Activated naive CD4-positive, alpha-beta T cell treated with anti-CD3 and anti-CD28 coated beads, Interleukin-2, amount 50 U/mL, for 24 hours (primary cell): ENCODE data around the gene RASAL1.

Experiments
- H3K27ac Mint-ChIP-seq: one replicate; pipeline ENCODE4 v1.8.0; 2021; ENCODE audit warnings: mild to moderate bottlenecking, mixed read lengths
- H3K27me3 Mint-ChIP-seq: one replicate; pipeline ENCODE4 v1.8.0; 2021; ENCODE audit warnings: mixed read lengths
- H3K36me3 Mint-ChIP-seq: one replicate; pipeline ENCODE4 v1.8.0; 2021; ENCODE audit warnings: mixed read lengths
- H3K4me1 Mint-ChIP-seq: one replicate; pipeline ENCODE4 v1.8.0; 2021; ENCODE audit warnings: mixed read lengths
- H3K4me3 Mint-ChIP-seq: one replicate; pipeline ENCODE4 v1.8.0; 2021; ENCODE audit warnings: mild to moderate bottlenecking, mixed read lengths
- H3K9me3 Mint-ChIP-seq: one replicate; pipeline ENCODE4 v1.8.0; 2021; ENCODE audit warnings: mixed read lengths

The RASAL1 gene

DNA sequence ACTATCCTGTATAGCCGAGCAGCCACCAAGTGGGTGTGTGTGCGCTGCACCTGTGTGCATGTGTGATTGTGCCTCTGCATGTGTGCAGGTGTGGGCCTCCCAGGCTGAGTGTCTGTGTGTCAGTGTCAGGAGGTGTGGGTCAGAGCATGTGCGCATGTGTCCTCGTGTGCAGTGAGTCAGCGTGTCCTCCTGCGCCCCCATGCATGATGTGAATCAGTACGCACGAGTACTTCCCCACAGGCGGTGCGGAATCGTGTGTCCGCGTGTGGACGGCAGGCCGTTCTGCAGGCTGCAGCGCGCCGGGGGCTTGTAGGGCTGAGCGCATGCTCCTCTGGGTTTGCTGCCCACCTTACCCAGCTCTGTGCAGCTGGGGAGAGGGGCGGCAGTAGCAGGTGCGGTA lies 44.8 kb downstream of the RASAL1 start:
- Mint-ChIP-seq H3K4me3 (no peak overlapping the region), H3K9me3 (no peaks in the 10 kb centered on the region), H3K36me3 (peaks cover 3% of the 10 kb centered on the region), H3K27ac (peak overlapping the region; percentile 75), H3K27me3 (no peaks in the 10 kb centered on the region), H3K4me1 (peaks cover 86% of the 10 kb centered on the region)

DNA sequence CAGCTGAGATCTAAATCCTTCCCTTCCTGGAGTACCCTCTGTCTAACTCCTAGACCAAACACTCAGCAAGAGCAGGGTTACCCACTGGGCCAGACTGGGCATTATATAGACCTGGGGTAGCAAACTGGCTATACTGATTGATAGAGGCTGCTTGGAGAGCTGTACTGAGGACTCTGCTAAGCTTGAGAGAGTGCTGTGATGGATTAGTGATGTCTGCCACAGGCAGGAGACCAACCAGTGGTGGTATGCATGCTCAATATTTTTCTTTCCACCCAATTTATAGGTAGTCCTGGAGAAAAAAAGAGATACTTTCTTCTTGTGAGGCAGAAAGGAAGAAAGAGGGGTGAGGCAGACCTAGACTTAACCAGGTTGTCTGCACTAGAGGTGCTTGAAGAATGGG lies 45.7 kb downstream of the RASAL1 start:
- no peaks in the 10 kb centered on the region for H3K27me3 Mint-ChIP-seq
- peak overlapping the region; percentile 97 for H3K27ac Mint-ChIP-seq
- no peaks in the 10 kb centered on the region for H3K9me3 Mint-ChIP-seq
- peaks cover 3% of the 10 kb centered on the region for H3K36me3 Mint-ChIP-seq
- peak overlapping the region; percentile 72 for H3K4me3 Mint-ChIP-seq
- H3K4me1 Mint-ChIP-seq = peaks cover 89% of the 10 kb centered on the region

DNA sequence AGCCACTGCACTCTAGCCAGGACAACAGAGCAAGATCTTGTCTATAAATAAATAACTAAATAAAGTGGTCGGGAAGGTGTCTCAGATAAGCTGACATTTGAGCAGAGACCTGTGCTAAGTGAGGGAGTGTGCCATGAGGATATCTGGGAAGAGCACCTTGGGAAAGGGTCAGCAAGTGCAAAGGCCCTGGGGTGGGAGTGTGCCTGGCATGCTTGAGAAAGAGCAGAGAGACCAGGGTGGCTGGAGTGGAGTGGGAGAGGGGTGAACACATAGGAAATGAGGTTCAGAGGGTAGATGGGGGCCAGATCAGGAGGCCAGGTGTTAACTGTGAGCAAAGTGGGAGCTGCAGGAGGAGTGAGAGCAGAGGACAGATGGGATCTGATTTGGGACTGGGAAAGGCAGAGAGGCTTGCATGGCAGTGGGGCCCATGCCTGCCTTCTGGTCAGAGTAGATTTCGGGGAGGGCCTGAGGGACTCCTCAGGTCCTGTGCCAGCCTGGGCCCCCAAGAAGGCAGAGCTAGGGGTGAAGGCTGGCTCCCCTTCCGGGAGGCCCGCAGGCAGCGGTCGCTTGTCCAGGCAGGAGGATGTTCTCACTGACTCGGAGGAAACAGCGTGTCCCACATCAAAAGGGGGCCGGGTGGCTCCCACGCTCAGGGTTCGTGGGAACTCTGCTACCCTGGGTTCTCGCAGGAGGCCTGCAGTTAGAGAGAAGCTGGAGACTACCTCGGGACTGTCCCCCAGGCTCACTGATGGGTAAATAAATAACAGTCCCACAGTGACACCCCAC lies 46.4 kb downstream of the RASAL1 start:
- no peaks in the 10 kb centered on the region for H3K27me3 Mint-ChIP-seq
- peaks cover 95% of the 10 kb centered on the region for H3K4me1 Mint-ChIP-seq
- peaks cover 3% of the 10 kb centered on the region for H3K36me3 Mint-ChIP-seq
- no peaks in the 10 kb centered on the region for H3K9me3 Mint-ChIP-seq
- H3K27ac Mint-ChIP-seq = peak overlapping the region; percentile 97
- H3K4me3 Mint-ChIP-seq = peak overlapping the region; percentile 72

DNA sequence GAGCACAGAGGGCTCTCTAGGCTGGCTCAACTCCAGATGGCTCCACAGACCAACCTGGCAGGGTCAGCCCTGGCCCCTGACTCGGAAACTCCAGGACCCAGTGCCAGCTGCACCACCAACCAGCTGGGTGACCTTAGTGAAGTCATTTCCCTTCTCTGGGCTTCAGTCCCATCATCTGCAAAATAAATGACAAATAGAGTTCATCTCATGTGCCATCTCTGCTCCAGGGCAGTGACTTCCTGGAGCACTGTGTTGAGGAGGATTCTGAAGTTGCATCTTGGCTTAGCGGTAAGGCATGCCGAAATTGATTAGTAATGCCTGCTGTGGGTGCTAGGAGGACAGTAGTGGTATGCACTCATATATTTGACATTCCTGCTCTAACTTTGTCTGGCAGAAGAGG lies 47.5 kb downstream of the RASAL1 start:
- peaks cover 4% of the 10 kb centered on the region for H3K36me3 Mint-ChIP-seq
- no peaks in the 10 kb centered on the region for H3K27me3 Mint-ChIP-seq
- H3K27ac Mint-ChIP-seq = peak overlapping the region; percentile 74
- H3K9me3 Mint-ChIP-seq = no peaks in the 10 kb centered on the region
- H3K4me1 Mint-ChIP-seq = peaks cover 96% of the 10 kb centered on the region
- H3K4me3 Mint-ChIP-seq = peak overlapping the region; percentile 72

DNA sequence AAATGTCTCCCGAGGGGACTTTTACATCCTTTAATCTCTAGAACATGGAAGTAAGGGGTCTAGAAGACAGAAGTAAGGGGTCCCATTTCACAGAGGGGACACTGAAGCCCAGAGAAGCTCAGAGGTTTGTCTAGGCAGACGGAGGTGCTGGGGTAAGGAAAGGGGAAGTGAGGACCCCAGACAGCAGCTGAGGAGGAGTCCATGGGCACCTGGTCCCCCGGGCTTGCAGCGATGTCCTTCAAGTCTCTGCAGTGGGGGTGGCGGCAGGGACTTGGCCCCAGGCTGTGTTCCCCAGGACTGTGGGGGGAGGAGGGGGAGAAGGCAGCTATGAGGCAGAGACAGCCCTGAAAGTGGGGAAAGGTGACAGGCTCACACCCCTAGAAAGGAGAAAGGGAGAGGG lies 48.4 kb downstream of the RASAL1 start:
- Mint-ChIP-seq H3K9me3 (no peaks in the 10 kb centered on the region), H3K4me1 (peaks cover 95% of the 10 kb centered on the region), H3K36me3 (peaks cover 6% of the 10 kb centered on the region), H3K4me3 (peak overlapping the region; percentile 62), H3K27ac (peak overlapping the region; percentile 92), H3K27me3 (no peaks in the 10 kb centered on the region)

DNA sequence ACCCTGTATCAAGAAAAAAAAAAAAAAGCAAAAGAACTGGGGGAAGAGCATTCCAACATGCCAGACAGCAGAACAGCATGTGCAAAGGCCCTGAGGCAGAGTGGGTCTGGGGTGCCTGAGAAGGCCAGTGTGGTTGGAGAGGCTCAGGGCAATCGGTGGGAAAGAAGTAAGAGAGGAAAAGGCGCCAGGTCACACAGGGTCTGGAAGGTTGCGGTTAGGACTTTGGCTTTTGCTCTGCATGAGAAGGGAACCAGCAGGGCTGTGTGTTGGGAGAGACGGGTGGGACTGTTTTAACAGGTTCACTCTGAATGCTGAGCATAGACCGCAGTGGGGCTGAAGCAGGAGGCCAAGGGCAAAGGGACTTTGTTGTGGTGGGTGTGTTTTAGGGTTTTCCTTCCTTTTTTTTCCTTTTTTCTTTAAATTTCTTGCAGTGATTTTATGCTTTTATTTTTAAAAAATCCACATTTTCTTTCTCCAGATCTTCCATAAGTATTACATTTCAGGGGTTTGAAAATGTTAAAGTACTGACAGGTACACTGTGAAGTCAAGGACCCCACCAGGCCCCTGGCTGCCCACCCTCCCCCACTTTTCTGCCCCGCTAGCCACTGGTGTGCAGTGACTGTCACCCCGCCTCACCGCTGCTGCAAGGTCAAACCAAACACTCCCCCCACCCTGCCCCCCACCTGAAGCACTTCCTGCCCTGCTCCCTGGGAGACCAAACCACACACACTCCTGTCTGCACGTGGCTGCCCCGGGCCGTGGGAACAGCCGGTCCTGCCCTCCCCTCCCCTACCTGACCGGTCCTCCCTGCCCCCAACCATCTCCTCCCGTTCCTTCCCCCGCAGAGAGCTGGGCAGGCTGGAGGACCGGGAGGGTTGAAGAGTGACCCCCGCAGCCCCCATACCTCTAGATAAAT lies 49.1 kb downstream of the RASAL1 start:
- Mint-ChIP-seq H3K4me1 (peaks cover 90% of the 10 kb centered on the region), H3K36me3 (peaks cover 6% of the 10 kb centered on the region), H3K9me3 (no peaks in the 10 kb centered on the region), H3K27ac (peak overlapping the region; percentile 92), H3K27me3 (no peaks in the 10 kb centered on the region), H3K4me3 (peak overlapping the region; percentile 62)

DNA sequence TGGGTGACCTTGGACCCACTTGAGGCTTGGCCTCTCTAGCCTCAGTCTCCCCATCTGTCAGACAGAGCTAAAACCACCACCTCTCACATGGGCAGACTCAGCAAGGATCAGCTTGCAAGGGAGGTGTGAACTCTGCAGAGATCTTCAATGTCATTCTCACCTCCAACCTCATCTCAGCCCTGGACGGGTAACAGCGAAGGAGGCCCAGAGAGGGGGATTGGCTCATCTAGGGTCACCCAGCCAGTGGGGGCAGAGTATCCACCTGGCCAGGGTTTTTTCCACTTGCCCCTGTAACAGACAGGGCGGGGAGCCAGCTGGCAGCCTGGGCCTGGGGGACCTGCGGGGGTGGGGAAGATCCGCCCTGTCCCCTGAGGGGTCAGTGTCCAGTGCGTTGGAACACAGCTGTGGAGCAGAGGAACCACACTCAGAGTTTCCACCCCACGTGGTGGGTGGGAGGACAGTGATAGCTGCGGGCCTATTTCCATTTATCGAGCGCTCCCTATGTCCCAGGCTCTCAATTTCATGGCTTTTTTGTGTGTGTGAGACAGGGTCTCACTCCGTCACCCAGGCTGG lies 51.6 kb downstream of the RASAL1 start:
- H3K4me1 Mint-ChIP-seq = peaks cover 87% of the 10 kb centered on the region
- peaks cover 6% of the 10 kb centered on the region for H3K36me3 Mint-ChIP-seq
- no peaks in the 10 kb centered on the region for H3K27me3 Mint-ChIP-seq
- peak overlapping the region; percentile 42 for H3K27ac Mint-ChIP-seq
- peak overlapping the region; percentile 5 for H3K4me3 Mint-ChIP-seq
- no peaks in the 10 kb centered on the region for H3K9me3 Mint-ChIP-seq

DNA sequence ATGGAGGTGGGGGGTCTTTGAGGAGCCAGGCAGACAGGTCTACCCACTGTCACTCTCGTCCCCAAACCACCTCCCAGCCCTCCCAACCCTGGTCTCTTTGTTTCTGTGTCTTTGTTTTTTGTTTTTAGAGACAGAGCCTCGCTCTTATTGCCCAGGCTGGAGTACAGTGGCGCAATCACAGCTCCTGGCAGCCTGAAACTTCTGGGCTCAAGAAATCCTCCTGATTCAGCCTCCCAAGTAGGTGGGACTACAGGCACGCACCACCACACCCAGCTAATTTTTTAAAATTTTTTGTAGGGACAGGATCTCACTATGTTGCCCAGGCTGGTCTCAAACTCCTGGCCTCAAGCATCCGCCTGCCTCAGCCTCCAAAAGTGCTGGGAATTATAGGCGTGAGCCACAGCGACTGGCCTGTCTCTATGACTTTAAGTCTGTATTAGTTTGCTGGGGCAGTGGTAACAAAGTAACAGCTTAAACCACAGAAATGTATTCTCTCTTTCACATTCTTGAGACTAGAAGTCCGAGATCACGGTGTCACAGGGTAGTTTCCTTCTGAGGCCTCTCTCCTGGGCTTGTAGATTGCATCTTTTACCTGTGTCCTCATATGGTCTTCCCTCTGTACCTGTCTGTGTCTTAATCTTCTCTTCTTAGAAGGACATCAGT lies 52.9 kb downstream of the RASAL1 start:
- no peaks in the 10 kb centered on the region for H3K27me3 Mint-ChIP-seq
- peak overlapping the region; percentile 70 for H3K27ac Mint-ChIP-seq
- peaks cover 80% of the 10 kb centered on the region for H3K4me1 Mint-ChIP-seq
- H3K36me3 Mint-ChIP-seq = peaks cover 9% of the 10 kb centered on the region
- no peak overlapping the region for H3K4me3 Mint-ChIP-seq
- H3K9me3 Mint-ChIP-seq = no peaks in the 10 kb centered on the region

DNA sequence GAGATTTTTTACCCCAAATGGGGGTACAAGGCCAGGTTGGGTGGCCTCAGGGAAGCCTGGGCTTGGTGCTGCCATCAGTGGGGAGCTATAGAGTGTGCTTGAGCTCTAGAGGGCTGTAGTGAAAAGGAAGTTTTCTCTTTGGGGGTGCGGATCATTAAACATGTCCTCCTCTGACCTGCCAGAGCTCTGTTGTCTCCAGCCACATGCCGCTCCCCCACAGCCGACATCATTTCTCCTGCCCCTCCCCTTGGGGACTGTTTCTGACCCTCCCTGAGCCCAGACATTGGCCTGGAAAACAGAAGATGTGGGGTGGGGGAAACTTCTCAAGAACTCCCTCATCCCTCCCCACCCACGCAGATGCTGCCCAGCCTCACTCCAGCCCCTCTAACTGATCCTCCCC lies 53.7 kb downstream of the RASAL1 start:
- H3K4me1 Mint-ChIP-seq = peaks cover 72% of the 10 kb centered on the region

DNA sequence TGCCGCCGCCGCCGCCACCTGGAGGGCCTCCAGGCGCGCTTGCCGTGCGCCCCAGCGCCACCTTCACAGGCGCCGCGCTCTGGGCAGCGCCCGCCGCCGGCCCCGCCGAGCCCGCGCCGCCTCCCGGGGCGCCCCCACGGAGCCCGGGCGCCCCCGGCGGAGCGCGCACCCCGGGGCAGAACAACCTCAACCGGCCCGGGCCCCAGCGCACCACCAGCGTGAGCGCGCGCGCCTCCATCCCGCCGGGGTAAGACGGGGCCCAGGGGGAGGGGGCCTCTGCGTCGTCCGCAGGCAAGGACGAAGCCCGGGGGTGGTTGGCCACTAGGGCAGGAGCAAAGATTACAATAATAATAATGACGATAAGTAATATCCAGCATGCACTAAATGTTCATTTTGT lies 57.7 kb downstream of the RASAL1 start:
- no peak overlapping the region for H3K27ac Mint-ChIP-seq
- H3K4me1 Mint-ChIP-seq = peaks cover 70% of the 10 kb centered on the region
- H3K9me3 Mint-ChIP-seq = no peaks in the 10 kb centered on the region
- H3K27me3 Mint-ChIP-seq = no peaks in the 10 kb centered on the region
- H3K4me3 Mint-ChIP-seq = no peak overlapping the region
- peaks cover 6% of the 10 kb centered on the region for H3K36me3 Mint-ChIP-seq

More for the DNA sequence above, 53.7 kb downstream of the RASAL1 start:
- no peaks in the 10 kb centered on the region for H3K27me3 Mint-ChIP-seq
- H3K9me3 Mint-ChIP-seq = no peaks in the 10 kb centered on the region
- H3K36me3 Mint-ChIP-seq = peaks cover 9% of the 10 kb centered on the region
- H3K27ac Mint-ChIP-seq = no peak overlapping the region
- H3K4me3 Mint-ChIP-seq = no peak overlapping the region

DNA sequence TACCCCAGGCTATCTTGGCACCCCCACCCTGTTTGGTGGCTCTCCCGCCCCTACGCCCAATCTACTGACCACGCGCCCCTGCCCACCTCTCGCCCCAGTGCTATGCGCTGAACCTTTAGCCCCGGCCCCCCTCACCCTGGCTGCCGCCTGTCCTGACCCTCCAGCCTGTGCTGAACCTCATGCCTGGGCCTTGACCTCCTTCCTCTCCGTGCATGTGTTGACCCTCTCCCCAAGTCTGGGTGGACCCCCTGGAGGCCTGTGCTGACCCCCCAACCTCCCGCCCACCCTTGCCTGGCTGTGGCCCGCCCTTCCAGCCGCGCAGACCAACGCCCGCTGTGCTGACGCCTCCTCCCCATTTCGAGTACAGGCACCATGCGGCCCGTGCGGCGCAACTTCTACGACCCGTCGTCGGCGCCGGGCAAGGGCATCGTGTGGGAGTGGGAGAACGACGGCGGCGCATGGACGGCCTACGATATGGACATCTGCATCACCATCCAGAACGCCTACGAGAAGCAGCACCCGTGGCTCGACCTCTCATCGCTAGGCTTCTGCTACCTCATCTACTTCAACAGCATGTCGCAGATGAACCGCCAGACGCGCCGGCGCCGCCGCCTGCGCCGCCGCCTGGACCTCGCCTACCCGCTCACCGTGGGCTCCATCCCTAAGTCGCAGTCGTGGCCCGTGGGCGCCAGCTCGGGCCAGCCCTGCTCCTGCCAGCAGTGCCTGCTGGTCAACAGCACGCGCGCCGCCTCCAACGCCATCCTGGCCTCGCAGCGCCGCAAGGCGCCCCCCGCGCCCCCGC lies 58.3 kb downstream of the RASAL1 start:
- peaks cover 6% of the 10 kb centered on the region for H3K36me3 Mint-ChIP-seq
- H3K4me1 Mint-ChIP-seq = peaks cover 69% of the 10 kb centered on the region
- no peaks in the 10 kb centered on the region for H3K9me3 Mint-ChIP-seq
- no peak overlapping the region for H3K4me3 Mint-ChIP-seq
- H3K27me3 Mint-ChIP-seq = no peaks in the 10 kb centered on the region
- no peak overlapping the region for H3K27ac Mint-ChIP-seq

DNA sequence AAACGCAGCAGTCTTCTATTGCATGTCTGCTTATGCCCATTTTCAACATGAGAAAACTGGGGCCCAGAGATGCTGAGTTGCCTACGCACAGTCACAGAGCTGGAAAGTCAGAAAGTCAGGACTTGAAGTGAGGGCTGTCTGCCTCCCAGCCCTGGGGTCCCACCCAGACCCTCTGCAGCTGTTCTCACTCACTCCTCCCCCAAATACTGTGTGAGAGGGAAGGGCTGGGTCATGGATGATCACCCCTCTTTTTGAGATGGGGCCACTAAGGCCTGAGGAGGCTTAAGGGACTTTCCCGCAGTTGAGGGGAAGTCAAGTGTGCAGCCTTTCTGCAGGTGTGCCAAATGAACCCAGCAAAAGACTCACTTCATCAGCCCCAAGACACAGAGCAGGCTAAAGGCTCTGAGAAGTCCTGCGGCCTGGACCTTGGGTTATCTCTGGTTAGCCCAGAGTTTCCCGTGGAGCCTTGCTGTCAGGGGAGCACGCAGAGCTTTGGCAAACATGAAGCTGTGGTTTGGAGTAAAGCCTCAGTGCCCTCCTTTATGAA lies 60.4 kb downstream of the RASAL1 start:
- H3K36me3 Mint-ChIP-seq = peaks cover 6% of the 10 kb centered on the region
- peaks cover 70% of the 10 kb centered on the region for H3K4me1 Mint-ChIP-seq
- peak overlapping the region; percentile 79 for H3K27ac Mint-ChIP-seq
- H3K27me3 Mint-ChIP-seq = no peaks in the 10 kb centered on the region
- H3K4me3 Mint-ChIP-seq = no peak overlapping the region
- no peaks in the 10 kb centered on the region for H3K9me3 Mint-ChIP-seq

DNA sequence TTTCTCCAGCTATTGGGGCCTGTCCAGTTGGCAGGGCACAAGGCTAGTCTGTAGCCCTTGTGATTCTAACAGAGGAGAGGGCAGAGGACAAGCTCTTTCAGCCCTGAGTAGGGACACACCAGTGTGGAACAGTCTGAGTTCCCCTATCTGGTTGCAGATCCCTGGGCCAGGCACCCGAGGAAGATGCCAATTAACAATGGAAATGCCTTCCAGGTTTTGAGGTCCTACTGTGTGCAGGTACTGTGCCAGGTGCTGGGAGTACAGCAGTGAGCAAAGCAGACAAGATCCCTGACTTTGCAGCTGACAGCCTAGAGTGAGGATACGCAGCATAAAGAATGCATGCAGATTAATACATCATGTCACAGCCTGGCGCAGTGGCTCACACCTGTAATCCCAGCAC lies 62.0 kb downstream of the RASAL1 start:
- H3K36me3 Mint-ChIP-seq = peaks cover 4% of the 10 kb centered on the region
- H3K4me1 Mint-ChIP-seq = peaks cover 72% of the 10 kb centered on the region
- H3K27me3 Mint-ChIP-seq = no peaks in the 10 kb centered on the region
- no peak overlapping the region for H3K4me3 Mint-ChIP-seq
- no peak overlapping the region for H3K27ac Mint-ChIP-seq
- H3K9me3 Mint-ChIP-seq = no peaks in the 10 kb centered on the region

DNA sequence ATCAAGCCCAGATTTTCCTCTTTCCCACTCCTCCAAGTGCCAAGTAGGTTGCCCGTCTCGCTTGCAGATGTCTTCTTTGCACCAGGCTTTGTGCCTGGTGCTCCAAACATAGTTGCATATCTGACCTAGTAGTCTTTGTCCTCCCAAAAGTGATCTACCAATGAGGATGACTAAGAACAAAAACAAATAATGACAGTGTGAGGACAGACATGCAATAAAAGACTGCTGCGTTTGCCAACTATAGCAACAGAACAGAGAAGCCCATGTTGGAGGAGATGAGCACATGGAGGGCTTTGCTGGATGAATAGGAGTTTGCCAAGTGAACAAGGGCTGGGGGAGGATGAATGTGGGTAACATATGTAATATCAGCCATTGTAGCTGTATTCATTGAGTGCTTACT lies 63.4 kb downstream of the RASAL1 start:
- Mint-ChIP-seq H3K27ac (peak overlapping the region; percentile 66), H3K4me3 (no peak overlapping the region), H3K4me1 (peaks cover 76% of the 10 kb centered on the region), H3K27me3 (no peaks in the 10 kb centered on the region), H3K36me3 (peaks cover 1% of the 10 kb centered on the region), H3K9me3 (no peaks in the 10 kb centered on the region)
